GM19043 (cell line): Measurements from ENCODE around the gene MLN.

Experiments
- ATAC-seq: cut with Tn5 transposase; IDR thresholded peaks from one replicate; pipeline ENCODE4 v1.9.1; 2021; ENCODE audit warnings: low read depth; ENCODE audit not compliant: unreplicated experiment

The MLN gene

DNA sequence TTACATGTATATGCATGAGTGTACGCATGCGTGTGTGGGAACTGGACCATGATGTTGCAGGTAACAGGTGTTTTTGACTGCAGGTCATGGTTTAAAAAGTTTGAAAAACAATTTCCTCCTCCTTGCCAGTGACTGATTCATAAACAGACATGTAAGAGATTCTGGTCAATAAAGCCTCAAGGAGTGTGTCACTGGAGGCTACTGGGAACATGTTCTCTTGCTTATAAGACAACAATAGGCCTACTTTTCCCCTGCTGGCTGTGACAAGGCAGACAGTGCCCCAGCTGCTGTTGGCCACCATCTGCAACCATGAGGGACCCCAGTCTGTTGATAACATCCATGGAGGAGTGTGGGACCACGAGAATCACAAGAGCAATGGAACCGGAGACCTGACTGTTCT is 27.6 kb downstream of the MLN start:
- no peak for ATAC-seq

DNA sequence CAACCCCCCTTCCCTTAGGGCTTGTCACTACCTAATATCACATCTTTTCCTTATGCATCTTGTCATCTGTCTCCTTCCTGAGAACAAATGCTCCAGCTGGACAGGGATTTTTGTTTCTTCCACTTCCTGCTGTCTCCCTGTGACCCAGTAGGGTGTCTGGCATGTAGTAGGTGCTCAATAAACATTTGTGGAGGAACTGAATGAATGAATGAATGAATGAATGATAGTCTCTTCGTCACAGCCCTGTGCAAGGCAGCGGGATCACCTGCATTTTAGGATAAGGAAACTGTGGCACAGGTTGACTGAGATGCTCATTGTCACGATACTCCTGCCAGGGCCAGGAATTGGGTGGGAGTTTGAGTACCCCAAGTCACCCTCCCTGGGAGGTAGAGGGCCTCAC is 29.0 kb downstream of the MLN start:
- no peak for ATAC-seq

DNA sequence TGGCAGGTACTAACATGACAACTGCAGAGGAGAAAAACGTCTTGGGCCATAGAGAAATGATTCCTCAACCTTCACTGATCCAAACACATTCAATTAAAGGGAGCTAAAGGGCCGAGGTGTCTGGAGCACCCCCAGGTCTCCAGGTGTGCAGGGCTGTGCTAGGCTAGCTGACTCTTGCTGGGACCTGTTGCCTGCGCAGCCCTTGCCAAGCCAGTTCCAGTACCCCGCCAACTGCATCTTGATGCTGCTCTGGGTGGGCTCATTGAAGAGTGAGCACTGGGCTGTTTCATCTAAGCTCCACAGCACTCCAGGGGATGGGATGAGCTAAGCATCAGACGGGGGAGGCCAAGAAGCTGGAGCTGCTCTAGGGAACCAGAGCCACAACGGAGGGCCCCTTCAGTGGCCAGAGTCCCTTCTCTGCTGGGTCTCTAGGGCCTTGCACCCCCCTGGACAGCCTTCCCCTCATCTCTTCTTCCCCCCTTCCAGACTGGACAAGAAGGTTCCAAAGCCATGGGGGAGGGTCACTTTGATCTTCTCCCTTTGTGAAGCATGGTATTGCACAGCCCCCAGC is 30.8 kb downstream of the MLN start:
- no peak for ATAC-seq

DNA sequence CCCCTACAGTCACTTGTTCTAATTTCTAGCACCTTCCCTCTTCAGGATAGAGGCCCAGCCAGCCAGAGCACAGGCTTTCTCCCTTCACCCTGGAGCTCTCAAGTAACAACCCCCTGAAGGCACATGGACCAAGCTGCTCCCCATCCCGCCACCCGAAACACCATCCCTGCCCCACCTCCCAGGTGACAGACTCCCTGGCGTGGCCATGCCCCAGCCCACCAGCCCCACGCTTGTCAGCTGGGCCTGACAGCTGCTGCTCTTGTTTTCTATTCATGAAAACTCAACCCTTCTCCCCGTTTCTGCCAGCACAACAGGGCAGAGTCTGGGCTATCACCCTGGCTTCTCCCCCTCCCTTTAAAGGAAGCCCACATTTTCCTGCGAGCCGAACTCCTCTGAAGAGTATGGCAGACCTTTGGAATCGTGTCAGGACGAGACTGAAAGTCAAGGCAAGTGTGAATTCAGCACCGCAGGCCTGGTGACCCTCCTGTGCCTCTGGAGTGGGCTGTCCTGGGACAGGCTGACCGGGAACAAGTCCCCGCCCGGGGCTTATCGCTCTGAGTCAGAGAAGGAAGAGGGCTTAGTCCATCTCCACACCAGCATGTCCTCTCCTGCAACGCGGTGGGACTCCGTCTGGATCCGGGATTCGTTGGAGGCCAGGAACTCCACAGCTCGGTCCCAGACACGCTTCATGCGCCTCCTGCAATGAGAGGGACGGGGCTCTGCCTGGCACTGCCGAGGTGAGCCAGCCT is 31.5 kb downstream of the MLN start:
- ATAC-seq = no peak

DNA sequence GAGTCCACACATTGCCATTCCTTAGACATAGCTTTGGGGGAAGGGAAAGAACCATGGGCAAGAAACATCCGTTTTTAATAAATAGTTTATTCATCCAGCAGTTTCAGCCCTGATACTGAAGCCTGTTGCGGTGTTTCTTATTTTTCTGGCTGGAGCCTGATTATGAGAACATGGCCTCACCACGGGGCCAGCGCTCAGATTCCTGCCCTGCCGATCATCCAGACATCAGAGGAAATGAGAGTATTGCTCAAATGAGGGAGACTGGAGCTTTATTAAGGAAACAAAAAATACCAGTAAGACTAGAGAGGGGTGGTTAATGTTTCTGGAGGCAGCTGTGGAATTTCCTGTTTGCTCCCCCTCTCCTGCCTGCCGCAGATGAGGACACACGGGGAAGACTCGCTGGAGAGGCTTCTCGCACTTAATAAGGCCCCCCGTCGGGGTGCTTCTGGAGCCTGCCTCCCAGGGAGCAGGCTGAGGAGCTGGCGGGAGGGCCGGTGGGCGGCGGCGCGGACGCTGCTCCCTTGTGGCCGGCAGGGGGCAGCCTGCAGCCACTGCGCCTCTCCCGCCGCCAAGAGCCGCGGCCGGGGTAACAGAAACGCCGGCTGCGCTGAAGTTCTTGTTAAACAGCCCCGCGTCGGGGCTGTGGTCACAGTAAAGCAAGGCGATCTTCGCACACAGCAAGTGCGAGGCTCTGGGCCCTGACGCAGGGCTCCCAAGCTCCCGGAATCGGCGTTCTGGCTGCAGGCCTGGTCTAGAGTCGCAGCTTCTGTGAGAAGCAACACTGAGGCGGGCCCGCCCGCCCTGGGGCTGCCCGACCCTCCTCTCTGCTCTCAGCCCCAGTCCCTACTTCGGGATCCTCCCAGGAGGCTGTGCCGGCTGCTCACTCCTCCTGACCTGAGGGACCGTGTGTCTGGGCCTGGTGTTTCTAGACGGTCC is 32.4 kb downstream of the MLN start:
- no peak for ATAC-seq

DNA sequence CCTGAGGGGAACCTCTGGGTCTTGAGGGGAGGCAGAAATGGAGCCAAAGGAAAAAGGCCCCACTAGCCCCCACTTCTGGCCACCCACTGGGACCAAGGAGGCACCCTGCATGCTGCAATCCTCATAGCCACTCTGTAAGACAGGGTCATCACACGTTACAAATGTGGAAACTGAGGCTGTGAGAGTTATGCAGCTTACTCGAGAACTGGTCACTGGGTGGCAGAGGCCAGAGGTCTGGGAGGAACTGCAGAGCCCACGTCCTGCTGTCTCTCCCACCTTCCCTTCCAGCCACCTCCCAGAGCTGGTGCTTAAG is 33.0 kb downstream of the MLN start:
- ATAC-seq = no peak

DNA sequence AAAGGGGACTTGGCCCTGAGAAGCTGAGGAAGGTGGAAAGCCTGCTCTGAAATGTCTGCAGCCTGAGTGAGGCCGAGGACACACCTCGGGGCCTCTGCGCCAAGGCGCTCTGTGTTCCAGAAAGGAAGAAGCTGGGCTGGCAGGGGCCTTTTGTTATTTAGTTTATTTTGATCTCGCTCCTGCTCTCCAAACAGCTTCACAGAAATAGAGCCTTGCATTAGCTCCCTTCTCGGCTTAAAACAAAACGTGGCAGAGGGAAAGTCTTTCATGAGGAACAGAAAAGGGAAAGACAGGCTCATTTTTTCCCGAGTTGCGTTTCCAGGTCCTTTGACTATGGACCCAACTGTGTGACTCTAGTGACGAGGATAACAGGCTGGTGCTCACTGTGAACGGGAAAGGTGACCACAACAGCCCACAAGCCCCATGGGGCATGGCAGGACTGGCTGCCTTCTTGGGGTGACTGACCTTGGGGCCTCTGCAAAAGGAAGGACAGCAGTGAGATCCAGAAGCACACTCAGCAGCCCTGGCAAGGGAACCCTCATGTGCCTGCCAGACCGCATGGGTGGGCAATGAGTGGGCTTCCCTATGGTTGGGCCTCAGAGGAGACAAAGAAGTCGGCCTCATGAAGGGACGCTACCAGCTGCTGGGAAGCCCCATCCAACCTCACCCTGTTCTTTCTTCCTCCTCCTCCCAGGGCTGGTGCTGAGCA is 33.5 kb downstream of the MLN start:
- ATAC-seq = no peak

DNA sequence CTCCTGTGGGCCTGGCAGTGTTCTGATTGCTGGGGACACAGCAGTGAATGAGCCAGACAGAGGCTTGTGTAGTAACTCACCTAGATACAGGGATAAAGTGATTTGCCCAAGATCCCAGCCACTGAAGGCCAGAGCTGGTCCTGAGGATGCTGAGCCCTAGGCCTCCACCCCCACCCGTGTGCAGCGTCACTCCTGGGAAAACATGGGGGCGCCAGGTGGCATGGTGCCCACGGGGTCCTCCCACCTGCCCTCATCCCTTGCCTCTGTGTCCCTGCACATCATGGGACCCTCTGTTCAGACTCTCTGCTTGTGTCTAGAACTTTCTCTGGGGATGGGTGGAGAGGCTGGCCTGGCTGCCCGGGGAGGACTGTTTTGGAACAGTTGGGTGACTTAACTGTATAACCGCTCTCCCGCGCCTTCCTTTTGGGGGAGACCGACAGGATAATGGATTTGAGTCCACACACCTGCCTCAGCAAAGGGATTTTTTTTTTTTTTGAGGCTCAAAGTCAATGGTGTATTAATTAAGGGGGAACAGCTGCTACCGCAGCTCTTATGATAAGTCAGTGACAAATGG is 34.5 kb downstream of the MLN start:
- ATAC-seq = no peak

DNA sequence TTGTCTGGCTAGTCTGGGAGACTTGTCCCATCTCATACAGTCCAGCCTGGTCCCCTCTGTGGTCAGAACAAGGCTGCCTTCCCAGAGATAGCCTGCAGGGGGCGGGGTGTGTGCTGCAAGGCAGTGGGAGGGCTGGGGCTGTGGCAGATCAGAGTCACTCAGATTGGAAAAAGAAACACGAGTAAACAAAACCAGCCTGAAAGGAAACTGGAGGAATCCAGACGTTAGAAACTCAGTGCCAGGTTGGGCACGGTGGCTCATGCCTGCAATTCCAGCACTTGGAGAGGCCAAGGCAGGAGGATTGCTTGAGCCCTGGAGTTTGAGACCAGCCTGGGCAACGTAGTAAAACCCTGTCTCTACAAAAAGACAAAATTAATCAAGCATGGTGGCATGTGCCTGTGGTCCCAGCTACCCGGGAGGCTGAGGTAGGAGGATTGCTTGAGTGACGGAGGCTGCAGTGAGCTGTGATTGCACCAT is 35.1 kb downstream of the MLN start:
- no peak for ATAC-seq

DNA sequence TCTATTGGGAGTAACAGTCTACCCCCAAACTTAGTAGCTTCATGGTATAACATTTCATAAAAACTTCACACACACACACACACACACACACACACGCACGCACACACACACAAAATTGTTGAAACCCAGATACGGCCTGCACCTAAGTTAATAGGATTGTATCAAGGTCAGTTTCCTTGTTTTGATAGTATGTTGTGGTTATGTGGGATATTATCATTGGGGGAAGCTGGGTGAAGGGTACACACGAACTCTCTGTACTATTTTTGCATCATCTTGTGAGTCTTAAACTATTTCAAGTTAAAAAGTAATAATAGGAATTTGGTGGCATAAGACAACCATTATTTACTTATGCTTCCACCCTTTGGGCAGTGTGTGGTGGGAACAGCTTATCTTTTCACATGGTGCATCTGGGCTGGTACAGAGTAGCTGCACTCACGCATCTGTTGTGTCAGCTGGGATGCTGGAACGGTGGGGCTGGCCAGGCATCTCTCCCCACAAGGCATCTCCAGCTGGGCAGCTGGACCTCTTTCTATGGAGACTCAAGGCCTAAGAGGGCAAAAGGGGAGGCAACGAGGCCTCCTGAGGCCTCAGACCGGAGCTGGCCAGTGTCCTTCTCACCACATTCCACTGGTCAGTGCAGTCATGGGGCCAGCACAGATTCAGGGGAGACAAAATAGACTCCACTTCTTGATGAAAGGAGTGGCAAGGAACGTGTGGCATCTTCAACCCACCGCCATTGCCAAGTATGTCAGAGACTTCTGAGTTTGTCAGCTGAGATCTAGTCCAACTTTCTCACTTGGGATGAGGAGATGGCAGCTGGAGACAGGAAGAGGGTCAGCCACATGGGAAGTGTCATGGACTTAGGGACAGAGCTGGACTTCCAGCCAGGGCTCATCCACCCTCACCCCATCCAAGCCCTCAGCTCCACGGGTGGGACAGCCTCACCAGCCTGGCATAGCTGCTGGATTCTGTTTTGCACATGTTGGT is 36.6 kb downstream of the MLN start:
- no peak for ATAC-seq

DNA sequence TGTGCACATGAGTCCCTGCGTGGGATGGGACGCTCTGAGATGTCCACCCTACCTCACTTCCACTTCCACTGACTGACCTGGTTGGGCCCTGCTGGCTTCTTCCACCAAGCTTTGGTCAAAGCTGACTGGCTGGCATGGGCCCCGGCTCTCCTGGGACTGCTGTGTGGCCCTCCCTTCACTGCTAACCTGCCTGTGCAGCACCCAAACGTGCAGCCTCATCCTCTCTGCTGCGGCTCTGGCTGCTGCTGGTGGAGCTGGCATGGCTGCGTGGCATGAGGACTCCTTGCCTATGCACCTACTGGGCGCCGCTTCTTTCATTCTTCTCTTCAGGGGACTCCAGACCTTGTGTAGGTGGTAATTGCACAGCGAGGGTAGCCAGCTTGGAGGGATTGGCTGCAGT is 38.4 kb downstream of the MLN start:
- no peak for ATAC-seq

DNA sequence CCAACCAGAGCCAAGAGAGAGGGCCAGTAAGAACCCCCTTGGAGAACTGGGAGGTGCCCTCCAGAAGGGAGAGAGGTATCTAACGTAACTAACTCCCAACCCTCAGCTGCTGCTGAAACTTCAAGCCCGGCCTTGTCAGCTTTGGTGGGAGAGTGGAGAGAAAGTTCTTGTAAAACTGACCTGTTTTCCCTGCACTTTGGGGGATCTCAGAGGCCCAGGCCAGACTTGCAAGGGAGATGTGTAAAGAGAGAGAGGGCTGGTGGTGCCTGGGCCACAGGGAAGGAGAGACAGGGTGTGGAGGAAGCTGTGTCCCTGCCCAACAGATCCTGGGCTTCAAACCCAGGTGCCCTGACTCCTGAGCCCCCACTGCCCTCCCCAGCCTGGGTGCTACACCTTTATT is 39.8 kb downstream of the MLN start:
- ATAC-seq = no peak

DNA sequence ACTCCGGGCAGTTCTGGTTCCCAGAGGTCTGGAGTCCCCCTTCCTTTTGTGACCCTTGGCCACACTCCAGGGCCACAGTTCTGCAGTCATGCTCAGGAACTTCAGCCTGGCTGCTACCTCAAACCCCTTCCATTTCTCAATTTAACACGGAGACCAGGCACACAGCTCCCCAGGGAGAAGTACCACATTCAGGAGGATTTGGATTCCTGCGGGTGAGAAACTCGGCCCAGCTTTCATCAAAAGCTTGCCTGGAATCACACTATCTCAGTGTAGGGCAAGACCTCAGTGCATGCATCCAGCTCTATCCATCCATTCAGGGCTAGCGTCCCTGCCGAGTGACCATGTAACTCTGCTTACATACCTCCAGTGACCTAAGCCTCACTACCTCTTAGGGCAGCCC is 40.3 kb downstream of the MLN start:
- no peak for ATAC-seq

DNA sequence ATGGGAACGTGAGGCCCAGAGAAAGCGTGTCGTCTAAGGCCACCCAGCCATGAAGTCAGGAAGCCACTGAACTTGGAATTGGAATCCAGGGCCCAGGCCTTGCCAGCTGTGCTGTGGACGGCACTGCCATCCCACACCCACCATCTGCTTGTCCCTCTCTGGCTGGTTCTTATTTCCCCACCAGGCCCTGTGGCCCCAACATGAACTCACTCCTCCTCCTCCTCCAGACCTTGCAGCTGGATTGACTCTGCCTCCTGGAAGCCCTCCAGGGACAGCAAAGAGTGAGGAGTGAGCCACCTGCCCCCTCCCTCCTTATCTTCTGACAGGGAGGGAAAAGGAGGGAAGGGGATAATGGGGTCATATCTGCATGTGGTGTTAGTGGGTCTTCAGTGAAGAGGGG is 41.1 kb downstream of the MLN start:
- no peak for ATAC-seq

DNA sequence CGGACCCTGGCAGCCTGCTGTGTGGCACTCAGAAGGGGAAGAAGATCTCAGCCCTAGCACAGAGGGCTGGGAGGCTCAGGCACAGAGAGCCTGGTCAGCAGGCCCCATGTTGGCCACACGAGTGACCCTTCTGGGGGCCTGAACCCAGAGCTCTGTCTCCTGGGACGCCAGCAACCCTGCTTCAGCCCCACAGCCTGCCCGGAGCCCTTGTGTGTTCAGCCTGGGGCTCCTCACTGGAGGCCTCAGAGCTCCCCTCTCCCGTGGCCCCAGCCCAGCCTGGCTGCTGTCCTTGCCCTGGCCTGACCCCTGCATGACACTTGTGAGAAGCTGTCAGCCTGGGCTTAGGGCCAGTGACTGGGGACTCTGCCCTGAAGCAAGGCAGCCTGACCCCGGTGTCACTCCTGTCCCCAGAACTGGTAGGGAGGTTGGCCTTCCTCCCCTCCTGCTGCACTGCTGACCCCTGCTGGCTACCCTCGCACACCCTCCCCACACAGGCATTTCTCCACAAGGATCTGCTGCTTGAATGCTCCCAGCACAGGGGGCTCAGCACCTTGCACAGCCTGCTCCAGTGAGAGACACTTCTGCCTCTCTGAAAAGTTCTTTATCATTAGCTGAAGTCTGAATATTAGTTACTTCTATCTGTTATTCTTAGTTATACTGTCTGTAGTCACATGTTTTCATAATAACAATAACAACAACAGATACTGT is 41.7 kb downstream of the MLN start:
- no peak for ATAC-seq

DNA sequence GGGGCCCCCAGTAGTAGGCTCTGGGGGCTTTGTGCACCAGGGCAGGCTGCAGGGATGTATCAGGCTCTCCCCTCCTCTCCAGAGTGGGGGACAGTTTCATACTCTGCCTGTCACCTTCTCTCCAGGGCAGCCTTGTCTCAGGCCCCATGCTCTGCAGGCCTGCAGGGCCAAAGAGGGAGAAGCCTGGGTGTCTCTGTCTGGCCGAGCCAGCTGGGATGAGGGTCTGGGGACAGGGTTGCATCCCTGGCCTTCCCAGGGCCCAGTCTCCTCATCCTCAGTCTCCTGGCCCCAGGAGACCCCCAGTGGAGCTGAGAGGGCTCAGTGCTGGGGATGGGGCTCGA is 42.3 kb downstream of the MLN start:
- no peak for ATAC-seq

DNA sequence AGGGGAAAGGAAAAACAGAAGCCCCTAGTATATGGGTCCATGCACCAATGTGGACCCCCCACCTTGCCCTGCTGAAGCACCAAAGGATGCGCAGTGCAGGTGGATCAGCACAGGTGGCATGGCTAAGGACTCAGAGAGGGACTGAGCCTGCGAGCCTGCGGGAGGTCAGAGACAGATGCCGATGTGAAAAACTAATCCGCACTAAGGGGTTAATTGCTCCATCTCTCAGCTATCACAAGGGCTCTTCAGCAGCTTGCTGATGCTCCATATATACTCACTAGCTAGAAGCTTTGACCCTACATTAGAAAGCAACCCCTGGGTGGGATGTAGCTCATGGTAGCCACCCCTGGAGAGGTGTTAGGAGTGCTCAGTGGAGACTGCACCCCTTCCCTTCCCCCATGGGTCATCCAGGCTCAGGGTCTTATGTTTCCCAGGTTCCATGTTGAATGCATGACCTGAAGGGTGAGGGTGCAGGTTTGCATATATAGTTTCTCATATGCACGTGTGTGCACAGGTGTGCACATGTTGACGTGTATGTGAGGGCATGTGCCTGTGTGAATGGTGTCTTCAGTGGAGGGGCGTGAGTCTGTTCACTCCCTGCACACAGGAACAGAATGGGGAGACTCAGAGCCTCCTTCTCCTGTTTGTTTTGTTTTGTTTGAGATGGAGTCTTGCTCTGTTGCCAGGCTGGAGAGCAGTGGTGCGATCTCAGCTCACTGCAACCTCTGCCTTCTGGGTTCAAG is 43.7 kb downstream of the MLN start:
- ATAC-seq = no peak

DNA sequence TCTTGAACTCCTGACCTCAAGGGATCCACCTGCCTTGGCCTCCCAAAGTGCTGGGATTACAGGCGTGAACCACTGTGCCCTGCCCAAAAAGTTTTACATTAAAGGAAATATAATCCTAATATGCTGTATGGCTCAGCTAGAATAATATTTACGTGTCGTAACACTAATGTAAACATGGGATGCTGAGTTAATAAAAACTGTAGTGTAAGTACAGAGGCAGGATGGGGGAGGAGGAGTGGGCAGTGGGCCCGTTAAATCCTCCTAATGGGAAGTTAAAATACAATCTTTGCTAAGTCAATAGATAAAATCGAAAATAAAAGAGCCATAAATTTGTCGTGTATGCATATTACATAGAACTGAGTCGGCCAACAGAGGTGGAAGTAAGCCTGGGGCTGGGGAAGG is 45.0 kb downstream of the MLN start:
- no peak for ATAC-seq
